Cortex of kidney (tissue), 1 donor: Measurements from ENCODE around the gene TSG101.

Experiments
- DNase-seq: peaks from one replicate; lab custom pipeline; 2025; lab: John Stamatoyannopoulos, UW

TSG101 gene

GRCh38 chr11:18493310-18493709, 33.4 kb downstream of the TSG101 start:
- no peak for DNase-seq

GRCh38 chr11:18492888-18493287, 33.9 kb downstream of the TSG101 start:
- DNase-seq: no peak

- DNase-seq: no peak
Observed at GRCh38 chr11:18491924-18492323, 34.8 kb downstream of the TSG101 start.

- DNase-seq: no peak
Observed at GRCh38 chr11:18490736-18491485, 35.8 kb downstream of the TSG101 start.

- no peak for DNase-seq
Observed at GRCh38 chr11:18490319-18490718, 36.4 kb downstream of the TSG101 start.

GRCh38 chr11:18485913-18486528, 40.7 kb downstream of the TSG101 start:
- DNase-seq: no peak

- DNase-seq: no peak
Observed at GRCh38 chr11:18479063-18479462, 47.7 kb downstream of the TSG101 start.

GRCh38 chr11:18472587-18472986, 54.2 kb downstream of the TSG101 start:
- no peak for DNase-seq

GRCh38 chr11:18471995-18472394, 54.7 kb downstream of the TSG101 start:
- DNase-seq: no peak

- no peak for DNase-seq
Observed at GRCh38 chr11:18468961-18469360, 57.8 kb downstream of the TSG101 start.

- DNase-seq: no peak
Observed at GRCh38 chr11:18468059-18468458, 58.7 kb downstream of the TSG101 start.

GRCh38 chr11:18466402-18466801, 60.3 kb downstream of the TSG101 start:
- DNase-seq: no peak

GRCh38 chr11:18463439-18463838, 63.3 kb downstream of the TSG101 start:
- no peak for DNase-seq

- DNase-seq: no peak
Observed at GRCh38 chr11:18461909-18462308, 64.8 kb downstream of the TSG101 start.

GRCh38 chr11:18459634-18460033, 67.1 kb downstream of the TSG101 start:
- DNase-seq: no peak

- no peak for DNase-seq
Observed at GRCh38 chr11:18457450-18457849, 69.3 kb downstream of the TSG101 start.

GRCh38 chr11:18455686-18456372, 70.9 kb downstream of the TSG101 start, which contains the start of gene LDHAL6A:
LDHAL6A (plus strand) TSS chr11:18455856; CDS start chr11:18456681, 825 bp downstream.
- DNase-seq: no peak

GRCh38 chr11:18452927-18453326, 73.8 kb downstream of the TSG101 start:
- DNase-seq: no peak

- DNase-seq: no peak
Observed at GRCh38 chr11:18449251-18449650, 77.5 kb downstream of the TSG101 start.

GRCh38 chr11:18438691-18439090, 88.1 kb downstream of the TSG101 start:
- no peak for DNase-seq
